Gastroesophageal sphincter (tissue), 3 donors: ENCODE data around the gene HAPSTR1.

Experiments used
- EP300 ChIP-seq: sonication (generic); formaldehyde crosslinking; IDR thresholded peaks from one replicate; pipeline ENCODE4 v1.6.1; 2017; ENCODE audit warnings: antibody characterized with exemption, mild to moderate bottlenecking
- POLR2A ChIP-seq, 2 donors: fragments of 450-650 bp; IDR thresholded peaks; one replicate each; pipeline ENCODE4 v1.6.1; 2017; ENCODE audit warnings: antibody characterized with exemption in 2 of 2, mild to moderate bottlenecking in 2 of 2, moderate library complexity in 1 of 2
- TF ChIP-seq, protein P1 (sequence below), 4 experiments: fragments of 200-600 bp in 2 of 4; fragments of 450-650 bp in 2 of 4; sonication (generic) in 1 of 4; IDR thresholded peaks; one replicate each; pipeline ENCODE4 v1.5.1; 2017 to 2019; ENCODE audit warnings: antibody characterized with exemption in 4 of 4, mild to moderate bottlenecking in 2 of 4, moderate library complexity in 2 of 4

DNA sequence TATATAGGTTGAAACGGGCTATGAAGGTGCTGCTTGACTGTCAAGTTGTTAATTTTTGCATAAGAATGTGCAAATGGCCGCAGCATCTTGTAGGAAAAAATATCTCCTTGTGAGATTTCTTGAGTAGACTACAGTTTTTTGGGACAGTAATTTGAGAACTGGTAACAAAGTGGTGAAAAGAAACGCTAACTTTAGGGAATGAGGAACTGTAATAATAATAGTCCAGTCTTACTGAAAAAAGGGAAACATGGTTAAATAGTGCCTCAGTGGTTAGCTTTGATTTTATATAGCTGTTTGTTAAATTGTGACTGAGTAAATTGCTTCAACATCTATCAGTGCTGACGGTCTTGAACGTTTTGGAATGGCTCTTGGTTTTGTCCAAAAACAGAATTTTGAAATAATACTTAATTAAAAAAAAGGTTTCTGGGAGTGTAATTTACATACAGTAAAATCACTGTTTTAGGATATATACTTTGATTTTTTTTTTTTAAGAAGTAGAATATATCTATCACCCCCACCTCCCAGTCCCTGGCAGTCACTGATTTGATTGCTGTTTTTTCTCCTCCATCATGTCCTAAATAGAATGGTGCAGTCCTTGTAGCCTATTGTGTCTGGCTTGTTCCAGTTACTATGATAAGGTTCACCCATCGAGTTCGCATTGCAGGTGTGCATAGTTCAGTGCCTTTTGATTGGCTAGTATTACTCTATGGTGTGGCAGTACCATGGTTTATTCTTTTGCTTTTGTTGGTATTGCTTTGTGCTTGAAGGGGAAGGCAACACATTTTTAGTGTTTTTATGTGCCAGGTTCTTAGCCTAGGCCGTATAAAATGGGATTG is 2.8 kb downstream of the HAPSTR1 start:
- TF ChIP-seq, protein P1, sequence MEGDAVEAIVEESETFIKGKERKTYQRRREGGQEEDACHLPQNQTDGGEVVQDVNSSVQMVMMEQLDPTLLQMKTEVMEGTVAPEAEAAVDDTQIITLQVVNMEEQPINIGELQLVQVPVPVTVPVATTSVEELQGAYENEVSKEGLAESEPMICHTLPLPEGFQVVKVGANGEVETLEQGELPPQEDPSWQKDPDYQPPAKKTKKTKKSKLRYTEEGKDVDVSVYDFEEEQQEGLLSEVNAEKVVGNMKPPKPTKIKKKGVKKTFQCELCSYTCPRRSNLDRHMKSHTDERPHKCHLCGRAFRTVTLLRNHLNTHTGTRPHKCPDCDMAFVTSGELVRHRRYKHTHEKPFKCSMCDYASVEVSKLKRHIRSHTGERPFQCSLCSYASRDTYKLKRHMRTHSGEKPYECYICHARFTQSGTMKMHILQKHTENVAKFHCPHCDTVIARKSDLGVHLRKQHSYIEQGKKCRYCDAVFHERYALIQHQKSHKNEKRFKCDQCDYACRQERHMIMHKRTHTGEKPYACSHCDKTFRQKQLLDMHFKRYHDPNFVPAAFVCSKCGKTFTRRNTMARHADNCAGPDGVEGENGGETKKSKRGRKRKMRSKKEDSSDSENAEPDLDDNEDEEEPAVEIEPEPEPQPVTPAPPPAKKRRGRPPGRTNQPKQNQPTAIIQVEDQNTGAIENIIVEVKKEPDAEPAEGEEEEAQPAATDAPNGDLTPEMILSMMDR (IDR thresholded peaks at IDR 0.05): no peak
- no peak for TF ChIP-seq EP300
- TF ChIP-seq POLR2A (IDR thresholded peaks at IDR 0.05): no peak
